NT2/D1 (cell line): ENCODE results near the gene GRWD1.

Experiments
- DNase-seq: peaks from one replicate; pipeline ENCODE4 v3.0.0-alpha.2; 2011; ENCODE audit warnings: low read depth, low spot score
- H3K27me3 ChIP-seq: 2 replicates; pipeline ENCODE4 v1.6.0; 2011; ENCODE audit warnings: mild to moderate bottlenecking; ENCODE audit not compliant: insufficient read length, insufficient read depth
- H3K36me3 ChIP-seq: 2 replicates; pipeline ENCODE4 v1.6.1; 2011; ENCODE audit warnings: mild to moderate bottlenecking, low read length, mixed read lengths; ENCODE audit not compliant: insufficient read depth, insufficient read length
- H3K4me1 ChIP-seq: 2 replicates; pipeline ENCODE4 v1.5.1; 2011; ENCODE audit not compliant: insufficient read depth, insufficient read length
- H3K4me3 ChIP-seq: 2 replicates; pipeline ENCODE4 v1.5.1; 2011; ENCODE audit warnings: low read depth; ENCODE audit not compliant: insufficient read length
- H3K9ac ChIP-seq: 2 replicates; pipeline ENCODE4 v1.6.0; 2011; ENCODE audit warnings: low read depth; ENCODE audit not compliant: insufficient read length
- H3K9me3 ChIP-seq: 2 replicates; pipeline ENCODE4 v1.5.1; 2011; ENCODE audit warnings: mild to moderate bottlenecking, low read length; ENCODE audit not compliant: insufficient read depth
- SUZ12 ChIP-seq: IDR thresholded peaks from 2 replicates; pipeline ENCODE4 v1.6.1; 2011; ENCODE audit not compliant: insufficient read length, insufficient read depth; ENCODE audit errors: extremely low read depth
- YY1 ChIP-seq: IDR thresholded peaks from 2 replicates; pipeline ENCODE4 v1.6.1; 2011; ENCODE audit not compliant: insufficient read length, insufficient read depth
- ZNF274 ChIP-seq: IDR thresholded peaks from 2 replicates; pipeline ENCODE4 v1.6.1; 2011; ENCODE audit warnings: mild to moderate bottlenecking, low read depth, low read length

GRWD1 gene

GRCh38 chr19:48466561-48467325 lies 21.0 kb downstream of the GRWD1 start:
- H3K27me3 ChIP-seq = no peaks in the 10 kb centered on the region
- H3K36me3 ChIP-seq = peaks cover 39% of the 10 kb centered on the region
- H3K9me3 ChIP-seq = no peaks in the 10 kb centered on the region
- DNase-seq = no peak
- TF ChIP-seq ZNF274 (no peak), YY1 (no peak), SUZ12 (no peak)
- peaks cover 3% of the 10 kb centered on the region for H3K4me1 ChIP-seq
- no peak overlapping the region for H3K4me3 ChIP-seq
- no peak overlapping the region for H3K9ac ChIP-seq

DNA sequence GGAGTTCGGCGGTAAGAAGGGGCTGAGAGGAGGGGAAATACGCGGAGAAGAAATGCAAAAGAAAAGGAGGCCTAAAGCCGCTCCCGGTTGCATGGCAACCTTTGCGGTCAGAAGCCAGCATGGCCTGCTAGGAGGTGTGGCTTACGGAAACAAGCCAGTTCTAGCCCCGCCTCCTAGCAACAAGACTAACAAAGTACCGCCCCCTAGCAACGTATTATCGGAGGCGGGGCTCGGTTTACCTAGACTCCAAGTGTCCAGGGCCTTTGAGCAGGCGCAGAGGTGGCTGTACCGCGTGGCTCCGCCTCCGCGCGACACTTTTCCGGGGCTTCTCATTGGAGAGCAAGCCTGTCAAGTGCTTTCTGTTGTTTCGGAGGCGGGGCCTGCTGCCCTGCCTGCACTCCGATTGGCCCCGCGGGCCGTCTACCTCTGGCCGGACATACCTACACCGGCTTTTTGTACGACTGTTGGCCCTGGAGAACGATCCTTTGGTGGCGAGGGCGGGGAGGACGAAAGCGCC lies 23.0 kb downstream of the GRWD1 start:
- peaks cover 42% of the 10 kb centered on the region for H3K36me3 ChIP-seq
- H3K4me1 ChIP-seq = peaks cover 3% of the 10 kb centered on the region
- H3K4me3 ChIP-seq = peak overlapping the region; percentile 85
- peak overlapping the region; percentile 91 for H3K9ac ChIP-seq
- H3K9me3 ChIP-seq = no peaks in the 10 kb centered on the region
- peak; percentile 98 for DNase-seq
- no peaks in the 10 kb centered on the region for H3K27me3 ChIP-seq
- no peak for TF ChIP-seq YY1
- no peak for TF ChIP-seq SUZ12
- TF ChIP-seq ZNF274 = no peak

DNA sequence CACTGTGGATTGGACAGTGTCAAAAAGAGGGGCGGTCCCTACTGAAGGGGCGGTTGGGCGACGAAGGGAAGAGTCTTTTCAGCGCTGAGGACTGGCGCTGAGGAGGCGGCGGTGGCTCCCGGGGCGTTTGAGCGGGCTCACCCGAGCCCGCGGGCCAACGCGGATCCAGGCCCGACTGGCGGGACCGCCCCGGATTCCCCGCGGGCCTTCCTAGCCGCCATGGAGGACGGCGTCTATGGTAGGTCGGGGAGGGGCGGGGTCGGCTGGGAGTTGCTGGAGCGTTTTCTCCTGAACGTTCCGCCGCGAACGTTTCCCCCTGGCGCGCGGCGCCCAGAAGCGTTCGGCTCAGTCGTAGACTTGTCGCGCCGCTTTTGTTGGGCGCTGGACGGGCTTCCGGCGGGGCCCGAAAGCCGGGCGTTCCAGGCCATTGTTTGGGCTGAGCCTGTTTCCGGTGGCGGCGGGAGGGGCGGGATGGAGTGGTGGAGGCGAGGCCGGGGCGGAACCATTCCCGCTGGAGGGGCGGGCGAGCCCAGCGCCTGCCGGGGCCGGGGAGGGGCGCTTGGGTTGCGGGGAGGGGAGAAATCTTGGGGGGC lies 23.6 kb downstream of the GRWD1 start, which contains the start of gene CYTH2:
Gene CYTH2, plus strand, starts transcription at position 81 of the 593 bp plus-strand sequence. Its CDS starts 139 bp downstream, at position 220.
- peak within 1 kb of the TSS; percentile 85 for H3K4me3 ChIP-seq
- peaks cover 8% of the 10 kb centered on the region for H3K4me1 ChIP-seq
- H3K9me3 ChIP-seq = no peaks in the 10 kb centered on the region
- peak within 1 kb of the TSS; percentile 91 for H3K9ac ChIP-seq
- no peak for DNase-seq
- no peaks in the 10 kb centered on the region for H3K27me3 ChIP-seq
- TF ChIP-seq SUZ12 (no peak), YY1 (no peak), ZNF274 (no peak)
- peaks cover 47% of the 10 kb centered on the region for H3K36me3 ChIP-seq

- Histone ChIP-seq H3K27me3 (no peaks in the 10 kb centered on the region), H3K4me1 (peaks cover 8% of the 10 kb centered on the region), H3K36me3 (peaks cover 52% of the 10 kb centered on the region), H3K9ac (peak overlapping the region; percentile 82), H3K4me3 (peak overlapping the region; percentile 51), H3K9me3 (no peaks in the 10 kb centered on the region)
- no peak for TF ChIP-seq YY1
- TF ChIP-seq SUZ12 = no peak
- TF ChIP-seq ZNF274 = no peak
- DNase-seq = no peak
These were observed 24.3 kb downstream of the GRWD1 start for GRCh38 chr19:48469934-48470680.

DNA sequence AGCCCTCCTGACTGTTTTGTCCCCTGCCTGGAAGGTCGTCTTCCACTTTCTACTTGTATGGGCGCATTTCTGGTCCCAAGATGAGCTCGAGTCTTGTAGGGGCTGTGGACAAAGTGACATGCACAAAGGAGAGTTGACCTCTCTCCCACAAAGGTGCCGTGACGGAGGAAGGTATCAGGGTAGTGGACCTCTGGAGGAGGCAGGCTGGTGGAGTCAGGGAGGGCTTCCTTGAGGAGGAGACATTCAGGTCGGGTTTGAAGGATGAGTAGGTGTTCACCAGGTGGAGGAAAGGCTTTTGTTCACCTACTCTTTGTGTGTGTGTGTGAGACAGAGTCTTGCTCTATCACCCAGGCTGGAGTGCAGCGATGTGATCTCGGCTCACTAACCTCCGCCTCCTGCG lies 25.1 kb downstream of the GRWD1 start:
- H3K9ac ChIP-seq = peak overlapping the region; percentile 5
- H3K4me1 ChIP-seq = peaks cover 8% of the 10 kb centered on the region
- peaks cover 59% of the 10 kb centered on the region for H3K36me3 ChIP-seq
- no peaks in the 10 kb centered on the region for H3K9me3 ChIP-seq
- no peak for DNase-seq
- no peak overlapping the region for H3K4me3 ChIP-seq
- TF ChIP-seq ZNF274 (no peak), SUZ12 (no peak), YY1 (no peak)
- H3K27me3 ChIP-seq = no peaks in the 10 kb centered on the region

- no peak for DNase-seq
- no peaks in the 10 kb centered on the region for H3K27me3 ChIP-seq
- no peaks in the 10 kb centered on the region for H3K9me3 ChIP-seq
- no peak overlapping the region for H3K4me3 ChIP-seq
- TF ChIP-seq ZNF274 (no peak), YY1 (no peak), SUZ12 (no peak)
- peaks cover 68% of the 10 kb centered on the region for H3K36me3 ChIP-seq
- H3K9ac ChIP-seq = no peak overlapping the region
- H3K4me1 ChIP-seq = peaks cover 8% of the 10 kb centered on the region
These were observed 26.1 kb downstream of the GRWD1 start for GRCh38 chr19:48471836-48472235.
